ENCODE measurements around the gene HBE1.

GRCh38 chr11:5288108-5288905 lies 18.6 kb upstream of the HBE1 start:
- TF ChIP-seq RBBP5 (IDR thresholded peaks at IDR 0.05; ENCODE audit: borderline replicate concordance, low read depth, low read length) (no peak), CEBPB (IDR thresholded peaks at IDR 0.05; ENCODE audit: low read depth, low read length) (no peak), SUZ12 (IDR thresholded peaks at IDR 0.05; ENCODE audit: low read length) (no peak), FOSL1 (IDR thresholded peaks at IDR 0.05; ENCODE audit: insufficient read depth, low read depth, low read length) (no peak)

Data from H1 (cell line).